HG03045 (cell line): ENCODE data around the gene AGK.

Experiments used
- ATAC-seq: cut with Tn5 transposase; IDR thresholded peaks from one replicate; pipeline ENCODE4 v1.9.1; 2021; ENCODE audit warnings: mild to moderate bottlenecking, moderate library complexity; ENCODE audit not compliant: unreplicated experiment

The AGK gene

DNA sequence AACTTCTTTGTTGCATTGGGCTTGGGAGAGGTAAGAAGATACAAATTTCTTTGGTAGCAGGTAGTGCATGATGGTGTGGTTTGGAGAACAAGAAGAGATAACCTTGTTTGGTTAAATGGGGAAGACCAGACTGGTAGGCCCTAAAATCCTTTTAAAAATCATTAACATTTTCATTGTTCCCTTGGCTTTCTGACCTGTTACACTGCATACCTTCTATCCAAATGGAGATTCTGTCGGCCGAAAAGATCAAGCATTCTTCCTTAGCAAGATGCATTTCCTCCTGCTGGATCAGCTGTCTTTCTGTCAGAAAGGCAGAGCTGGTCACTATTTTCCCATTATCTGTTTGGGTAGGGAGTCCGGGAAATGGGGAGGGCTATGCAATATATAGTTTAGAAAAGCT is 33.7 kb downstream of the AGK start:
- ATAC-seq = no peak

DNA sequence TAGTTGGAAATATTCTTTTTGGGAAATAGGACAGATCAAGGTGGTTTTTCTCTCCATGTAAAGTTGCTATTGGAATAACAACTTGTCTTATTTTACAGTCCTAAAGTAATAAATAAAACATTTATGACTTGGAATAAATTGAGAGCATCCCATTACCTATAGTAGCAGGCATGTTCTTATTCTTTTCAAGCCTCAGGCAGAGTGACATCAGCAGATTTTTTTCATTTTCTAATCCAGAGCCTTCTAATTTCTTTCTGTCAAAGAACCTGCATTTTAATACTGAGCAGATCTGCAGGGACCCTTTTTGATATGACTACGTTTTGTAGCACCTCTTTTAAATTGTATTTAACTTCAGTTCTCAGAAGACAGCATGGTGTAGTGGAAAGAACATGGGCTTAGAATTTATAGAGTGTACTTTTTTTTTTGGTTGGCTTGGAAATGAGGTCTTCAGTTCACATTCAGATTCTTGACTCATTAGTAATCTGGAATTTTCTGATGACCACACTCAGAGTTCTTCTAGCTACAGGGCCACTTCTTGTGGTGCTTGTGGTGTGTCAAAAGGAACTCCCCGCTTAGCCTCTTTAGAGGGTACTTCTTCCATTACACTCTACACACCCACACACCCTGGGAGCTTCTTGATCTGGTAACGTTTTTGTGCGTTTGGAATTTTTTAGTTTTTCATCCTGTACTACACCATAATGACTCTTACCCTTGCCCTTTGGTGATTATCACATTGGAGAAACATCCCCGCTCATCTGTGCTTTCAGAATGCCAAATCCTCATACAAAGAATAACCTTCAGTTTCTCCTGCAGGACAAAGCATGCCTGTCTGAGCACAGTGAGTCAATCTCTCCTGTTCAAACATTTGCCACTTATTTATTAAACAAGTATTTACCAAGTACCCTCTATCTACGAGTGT is 34.6 kb downstream of the AGK start:
- ATAC-seq = peak; percentile 96

DNA sequence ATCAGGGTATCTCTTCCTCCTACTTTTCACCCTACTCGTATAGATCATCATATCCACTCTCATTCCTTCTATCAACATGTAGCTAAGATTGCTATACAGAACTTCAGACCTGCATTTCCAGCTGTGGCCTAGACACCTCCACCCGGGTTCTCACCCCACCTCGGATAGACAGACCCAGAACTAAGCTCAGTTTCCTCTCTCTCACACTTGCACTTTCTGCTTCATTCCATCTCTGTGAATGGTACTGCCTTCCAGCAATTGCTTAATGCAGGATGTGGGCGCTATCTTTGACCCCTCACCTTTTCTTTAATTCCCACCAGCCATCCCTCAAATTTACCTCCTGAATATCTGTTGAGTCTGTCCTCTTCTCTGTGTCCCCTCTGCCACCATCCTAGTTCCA is 35.7 kb downstream of the AGK start:
- ATAC-seq = no peak

DNA sequence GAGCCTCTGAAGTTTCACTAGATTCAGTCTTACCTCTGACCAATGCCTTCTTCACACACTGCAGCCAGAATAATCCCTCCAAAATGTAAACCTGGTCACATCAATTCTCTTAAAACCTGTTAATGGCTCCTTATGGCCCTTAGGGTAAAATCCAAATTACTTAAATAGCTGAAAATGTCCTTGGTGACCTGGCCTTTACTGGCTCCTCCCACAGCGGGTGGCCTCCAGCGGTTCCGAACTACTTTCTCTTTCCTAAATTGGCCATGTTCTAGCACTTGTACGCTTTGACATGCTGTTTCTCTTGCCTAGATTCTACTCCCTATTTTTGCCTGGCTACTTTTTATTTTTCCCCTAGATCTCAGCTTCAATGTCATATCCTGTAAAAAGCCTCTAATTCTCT is 36.1 kb downstream of the AGK start:
- no peak for ATAC-seq

DNA sequence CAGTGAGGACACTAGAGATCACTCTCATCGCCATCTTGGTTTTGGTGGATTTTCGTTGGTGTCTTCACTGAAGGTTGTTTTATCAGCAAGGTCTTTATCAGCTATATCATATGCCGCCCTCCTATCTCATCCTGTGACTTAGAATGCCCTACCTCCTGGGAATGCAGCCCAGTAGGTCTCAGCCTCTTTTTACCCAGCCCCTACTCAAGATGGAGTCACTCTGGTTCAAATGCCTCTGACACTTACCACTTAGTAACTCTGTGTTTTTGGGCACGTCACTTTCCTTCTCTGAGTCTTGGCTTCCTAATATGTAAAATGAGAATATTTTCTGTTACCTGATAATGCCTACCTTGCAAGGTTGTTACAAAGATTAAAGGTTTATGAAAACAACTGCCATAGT is 37.7 kb downstream of the AGK start:
- ATAC-seq = no peak

DNA sequence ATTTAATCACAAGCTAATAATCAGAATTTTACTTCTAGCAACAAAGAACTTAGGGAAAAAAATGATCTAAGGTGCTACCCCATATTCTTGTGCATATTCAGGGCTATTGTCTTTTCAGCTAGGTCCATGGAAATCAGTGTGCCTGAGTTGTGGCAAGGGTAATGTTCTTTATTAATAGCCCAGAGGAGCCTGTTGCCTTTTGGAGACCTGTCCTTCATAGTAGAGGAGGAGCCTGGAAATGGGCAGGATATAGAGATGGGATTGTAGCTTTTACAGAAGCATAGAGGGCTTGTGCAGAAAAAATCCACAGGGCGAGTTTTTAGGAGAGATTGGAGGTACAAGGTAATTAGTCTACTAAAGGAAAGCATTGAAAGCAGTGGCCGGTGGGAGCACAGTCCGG is 38.9 kb downstream of the AGK start:
- ATAC-seq = no peak

DNA sequence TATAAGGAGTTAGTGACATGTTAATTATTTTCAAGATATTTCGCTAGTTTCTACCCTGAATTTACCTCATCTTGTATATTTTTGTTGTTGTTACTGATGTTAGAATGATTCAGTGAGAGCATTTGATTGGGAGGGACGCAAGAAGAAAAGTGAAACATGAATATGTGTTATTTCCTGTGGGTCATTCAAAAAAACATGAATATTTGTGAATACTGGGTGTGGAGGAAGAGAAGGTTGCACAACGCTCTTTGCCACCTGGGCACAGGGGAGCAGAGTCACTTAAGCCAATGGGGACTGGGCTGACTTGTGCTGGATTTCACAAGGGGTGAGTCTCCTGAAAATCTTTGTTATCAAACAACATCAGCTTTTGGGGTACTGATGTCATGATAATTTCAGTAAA is 39.5 kb downstream of the AGK start:
- ATAC-seq = no peak

DNA sequence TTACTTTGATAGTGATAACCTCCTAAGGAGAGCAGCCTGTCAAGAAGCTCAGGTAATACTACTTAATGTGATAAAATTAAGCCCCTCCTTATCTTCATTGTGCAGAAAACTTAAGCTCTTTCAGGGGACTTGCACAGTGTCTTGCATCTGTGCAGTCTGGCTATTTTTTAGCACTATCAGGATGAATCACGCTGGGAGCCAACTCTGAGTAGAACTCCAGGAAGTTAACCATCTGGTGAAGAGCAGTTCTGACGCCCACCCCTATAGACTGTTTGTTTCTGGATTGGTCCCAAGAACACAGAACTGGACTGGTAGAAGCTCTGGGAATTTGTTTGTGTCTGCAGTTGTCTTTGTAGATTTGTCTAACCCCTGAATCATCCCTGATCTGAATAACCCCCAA is 41.9 kb downstream of the AGK start:
- ATAC-seq = no peak

DNA sequence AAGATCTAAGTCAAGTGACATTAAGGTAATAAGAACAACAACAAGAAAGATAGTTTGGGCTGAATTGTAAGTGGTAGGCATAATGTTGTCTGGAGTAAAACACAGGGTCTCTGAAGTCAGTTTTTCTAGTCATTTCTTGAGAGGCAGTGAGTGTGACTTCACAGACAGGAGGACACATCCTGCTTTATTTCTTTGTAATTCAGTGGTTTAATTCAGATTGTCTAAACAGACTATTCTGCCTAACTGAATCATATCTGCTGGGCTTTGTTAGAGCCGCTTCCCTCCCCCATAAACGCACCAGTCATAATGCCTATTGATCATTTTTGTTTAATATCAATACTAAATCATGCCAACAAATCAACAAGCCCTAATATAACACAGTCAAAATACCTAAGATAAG is 46.8 kb downstream of the AGK start:
- no peak for ATAC-seq

DNA sequence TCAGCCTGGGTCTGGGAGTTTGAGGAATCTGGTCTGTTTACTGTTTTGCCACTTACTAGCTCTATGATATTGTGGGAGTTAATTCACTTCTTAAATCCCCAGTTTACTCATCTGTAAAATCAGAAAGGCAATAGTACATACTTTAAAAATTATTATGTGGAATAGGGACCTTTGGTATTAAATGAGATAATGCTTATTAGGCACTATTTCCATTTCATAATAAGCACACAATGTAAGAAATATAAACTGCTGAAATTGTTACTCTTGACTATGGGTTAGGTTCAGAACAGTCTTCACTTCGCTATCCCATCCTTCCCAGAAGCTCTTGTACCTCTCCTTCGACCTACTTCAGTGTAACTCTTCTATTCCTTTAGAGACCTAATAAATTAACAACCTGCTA is 47.2 kb downstream of the AGK start:
- ATAC-seq = no peak

DNA sequence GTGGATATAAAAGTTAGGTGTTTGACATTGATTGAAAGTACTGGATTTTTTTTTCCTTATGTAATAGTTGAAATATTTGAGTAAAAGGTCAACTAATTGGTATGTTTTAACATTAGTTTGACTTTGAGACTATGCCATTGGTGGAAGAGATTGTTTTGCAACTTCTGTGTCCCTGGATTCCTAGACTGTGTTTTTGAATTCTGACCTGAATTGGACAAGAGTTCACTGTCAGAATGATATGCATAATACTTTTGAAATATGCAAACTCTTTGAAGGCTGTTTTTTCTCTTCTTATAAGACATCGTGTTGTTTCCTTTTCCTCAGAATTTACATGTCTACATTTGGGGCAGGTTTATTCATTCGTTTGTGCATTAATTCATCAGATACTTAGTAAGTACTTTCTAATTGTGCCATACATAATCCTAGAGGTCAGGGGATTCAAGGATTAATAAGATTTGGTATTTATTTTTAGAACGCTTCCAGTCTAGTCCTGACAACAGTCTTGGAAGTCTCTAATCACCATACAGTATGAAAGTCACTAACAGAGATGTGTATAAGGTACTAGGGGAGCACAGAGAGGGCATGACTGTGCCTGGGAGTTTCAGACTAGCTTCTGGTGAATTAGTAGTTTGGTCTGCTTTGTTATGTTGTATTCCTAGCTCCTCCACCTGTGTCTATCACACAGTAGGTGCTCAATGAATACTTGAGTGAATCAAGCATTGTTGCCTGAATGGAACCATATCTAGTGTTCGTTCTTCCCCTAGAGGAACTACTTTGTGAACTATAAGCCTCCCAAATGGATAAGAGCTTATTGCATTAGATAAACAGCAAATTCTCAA is 49.2 kb downstream of the AGK start:
- no peak for ATAC-seq

DNA sequence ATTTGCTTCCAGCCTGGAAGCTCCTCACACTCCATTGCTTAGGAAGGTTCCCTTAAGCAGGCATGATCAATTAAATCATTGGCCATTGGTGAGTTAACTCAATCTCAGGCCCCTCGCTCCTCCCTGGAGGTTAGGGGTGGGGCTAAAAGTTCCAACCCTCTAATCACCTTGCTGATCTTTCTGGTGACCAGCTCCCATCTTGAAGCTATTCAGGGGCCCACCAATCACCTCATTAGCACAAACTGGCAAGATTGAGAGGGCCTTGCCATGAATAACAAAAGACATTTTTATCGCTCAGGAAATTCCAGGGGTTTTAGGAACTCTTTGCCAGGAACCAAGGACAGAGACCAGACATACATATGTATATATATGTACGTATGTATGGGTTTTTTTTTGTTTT is 58.4 kb downstream of the AGK start:
- no peak for ATAC-seq

DNA sequence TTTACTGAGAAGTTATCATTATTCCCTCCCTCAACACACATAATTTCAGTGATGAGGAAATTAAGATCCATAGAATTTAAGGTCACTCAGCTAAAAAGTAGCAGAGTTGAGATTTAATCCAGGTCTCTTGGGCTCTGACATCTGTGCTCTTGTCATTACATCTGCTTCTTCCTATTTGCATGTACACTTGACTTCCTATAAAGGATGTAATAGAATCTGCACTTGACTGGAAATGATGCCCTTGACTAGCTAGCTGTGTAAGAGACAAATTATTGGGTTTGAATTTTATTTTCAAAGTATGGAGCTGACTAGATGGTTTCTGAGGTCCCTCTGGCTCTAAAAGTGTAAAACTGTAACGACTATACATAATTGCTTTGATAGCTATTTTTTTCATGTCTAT is 59.5 kb downstream of the AGK start:
- ATAC-seq = no peak

DNA sequence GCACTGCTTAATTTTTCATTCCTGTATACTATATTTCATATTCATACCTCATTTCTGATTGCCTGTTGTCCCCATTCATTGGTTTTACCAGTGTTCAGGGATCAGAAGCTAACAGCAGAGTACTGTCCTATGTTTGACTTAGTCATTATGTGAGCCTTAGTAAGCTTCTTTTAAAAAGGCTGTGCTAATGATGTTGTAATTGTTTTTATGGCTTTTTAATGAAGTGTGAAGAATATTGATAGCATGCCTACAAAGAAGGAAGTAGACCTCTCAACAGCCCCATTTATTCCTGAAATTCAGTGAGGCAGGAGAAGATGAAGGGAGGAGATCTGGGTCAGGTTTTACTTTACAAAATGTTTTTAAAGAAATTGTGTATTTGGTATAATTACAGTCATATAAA is 61.7 kb downstream of the AGK start:
- ATAC-seq = no peak

DNA sequence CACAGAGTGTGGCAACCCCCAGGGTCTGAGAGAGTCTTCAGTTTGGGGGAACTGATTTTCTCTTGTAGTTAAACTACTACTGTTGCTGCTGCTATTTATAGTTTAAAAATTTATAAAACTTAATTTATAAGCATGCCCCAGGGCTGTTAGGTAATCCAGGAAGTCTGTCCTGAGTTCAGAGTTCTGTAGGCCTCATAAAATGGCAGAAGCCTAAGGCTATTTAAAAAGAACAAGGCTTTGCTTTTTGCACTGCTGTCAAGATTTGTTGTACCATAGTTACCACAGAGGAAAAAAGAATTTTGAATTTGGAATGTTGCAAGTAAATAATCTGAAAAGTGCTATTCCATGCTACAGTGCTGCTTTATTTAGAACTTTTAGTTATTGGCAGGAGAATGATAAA is 66.1 kb downstream of the AGK start:
- no peak for ATAC-seq

DNA sequence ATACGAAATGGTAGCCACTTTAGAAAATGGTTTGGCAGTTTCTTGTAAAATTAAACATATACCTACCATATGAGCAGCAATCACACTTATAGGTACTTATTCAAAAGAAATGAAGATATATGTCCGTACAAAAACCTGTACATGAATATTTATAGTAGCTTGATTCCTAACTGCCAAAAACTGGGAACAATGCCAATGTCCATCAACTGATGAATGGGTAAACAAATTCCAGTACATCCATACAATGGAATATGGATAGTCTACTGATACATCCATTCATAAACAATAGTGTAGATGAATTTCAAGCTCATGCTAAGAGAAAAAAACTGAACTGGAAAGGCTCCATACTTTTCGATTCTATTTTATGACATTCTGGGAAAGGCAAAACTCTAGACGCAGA is 68.5 kb downstream of the AGK start:
- ATAC-seq = no peak

DNA sequence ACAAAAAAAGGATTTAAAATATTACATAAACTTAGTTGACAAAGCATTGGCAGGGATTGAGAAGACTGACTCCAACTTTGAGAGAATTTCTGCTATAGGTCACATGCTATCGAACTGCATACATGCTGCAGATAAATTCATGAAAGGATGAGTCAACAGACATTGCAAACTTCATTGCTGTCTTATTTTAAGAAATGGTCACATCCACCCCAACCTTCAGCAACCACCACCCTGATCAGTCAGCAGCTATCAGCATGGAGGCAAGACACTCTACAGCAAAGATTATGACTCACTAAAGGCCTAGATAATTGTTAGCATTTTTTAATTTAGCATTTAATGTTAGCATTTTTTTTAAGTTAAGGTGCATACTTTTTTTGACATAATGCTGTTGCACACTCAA is 73.6 kb downstream of the AGK start:
- ATAC-seq = no peak

DNA sequence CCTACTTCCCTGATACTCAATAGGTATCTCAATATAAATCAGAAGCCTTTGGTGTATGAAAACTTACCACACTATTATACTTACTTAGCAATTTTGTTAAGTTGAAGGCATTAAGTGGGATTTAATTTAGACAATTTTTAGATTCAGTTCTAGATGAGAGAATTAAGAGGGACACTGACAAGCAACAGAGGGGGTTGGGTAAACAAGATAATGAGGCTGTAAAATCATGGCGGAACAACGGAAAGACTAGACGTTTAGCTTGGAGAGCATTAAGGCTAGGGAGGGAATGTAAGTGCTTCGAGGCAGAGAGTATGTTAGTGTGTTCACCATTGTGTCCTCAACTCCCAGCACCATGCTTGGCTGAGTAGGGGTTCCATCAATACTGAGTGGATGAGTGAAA is 79.4 kb downstream of the AGK start:
- no peak for ATAC-seq

DNA sequence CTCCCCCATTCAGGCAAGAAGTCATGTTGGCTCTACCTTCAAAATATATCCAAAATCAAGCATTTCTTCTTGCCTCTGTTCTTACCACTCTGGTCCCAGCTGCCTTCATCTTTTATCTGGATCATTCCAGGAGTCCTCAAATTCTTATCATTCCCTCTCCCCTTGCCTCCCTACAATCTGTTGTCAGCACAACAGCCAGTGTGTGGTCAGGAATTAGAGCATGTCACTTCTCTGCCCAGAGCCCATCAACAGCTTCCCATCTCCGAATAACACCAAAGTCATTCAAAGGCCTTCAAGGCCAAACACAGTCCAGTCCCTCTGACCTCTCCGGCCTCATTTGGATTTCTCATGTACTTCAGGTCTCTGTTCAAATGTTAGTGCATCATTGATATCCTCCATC is 80.3 kb downstream of the AGK start:
- ATAC-seq = no peak

DNA sequence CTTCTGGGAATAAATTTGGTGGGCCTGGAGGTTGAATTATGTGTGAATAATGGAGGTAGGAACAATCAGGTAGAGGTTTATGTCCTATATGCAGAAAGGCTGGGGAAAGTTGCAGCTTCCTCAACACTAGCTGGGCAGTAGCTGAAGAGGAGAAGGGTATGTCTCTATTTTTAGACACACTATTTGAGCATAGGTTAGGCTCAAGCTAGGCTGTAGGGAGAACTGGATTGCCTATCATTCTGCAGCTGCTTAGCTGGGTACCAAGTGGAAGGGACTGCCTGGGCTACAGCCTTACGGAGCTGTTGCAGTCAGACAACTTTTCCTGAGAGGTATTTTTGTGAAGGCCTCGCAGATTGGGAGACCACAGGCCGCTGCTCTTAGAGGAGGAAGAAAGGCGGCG is 82.9 kb downstream of the AGK start:
- ATAC-seq = no peak

DNA sequence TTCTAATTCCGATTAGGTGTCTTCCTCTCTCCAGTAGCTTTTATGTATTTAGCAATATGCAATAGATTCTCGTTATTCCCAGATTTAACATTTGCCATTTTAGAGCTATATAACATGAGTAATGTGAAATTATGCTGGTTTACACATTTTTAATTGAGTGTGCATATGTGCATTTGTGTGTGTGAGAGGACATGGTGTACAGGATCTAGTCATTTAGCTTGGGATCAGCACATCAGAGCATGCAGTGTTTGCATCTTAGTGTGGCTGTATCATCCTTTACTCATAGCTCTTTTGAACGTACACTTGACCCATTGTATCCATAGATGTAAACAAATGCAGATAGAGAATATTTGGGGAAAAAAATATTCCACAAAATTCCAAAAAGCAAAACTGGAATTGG is 84.8 kb downstream of the AGK start:
- ATAC-seq = no peak

DNA sequence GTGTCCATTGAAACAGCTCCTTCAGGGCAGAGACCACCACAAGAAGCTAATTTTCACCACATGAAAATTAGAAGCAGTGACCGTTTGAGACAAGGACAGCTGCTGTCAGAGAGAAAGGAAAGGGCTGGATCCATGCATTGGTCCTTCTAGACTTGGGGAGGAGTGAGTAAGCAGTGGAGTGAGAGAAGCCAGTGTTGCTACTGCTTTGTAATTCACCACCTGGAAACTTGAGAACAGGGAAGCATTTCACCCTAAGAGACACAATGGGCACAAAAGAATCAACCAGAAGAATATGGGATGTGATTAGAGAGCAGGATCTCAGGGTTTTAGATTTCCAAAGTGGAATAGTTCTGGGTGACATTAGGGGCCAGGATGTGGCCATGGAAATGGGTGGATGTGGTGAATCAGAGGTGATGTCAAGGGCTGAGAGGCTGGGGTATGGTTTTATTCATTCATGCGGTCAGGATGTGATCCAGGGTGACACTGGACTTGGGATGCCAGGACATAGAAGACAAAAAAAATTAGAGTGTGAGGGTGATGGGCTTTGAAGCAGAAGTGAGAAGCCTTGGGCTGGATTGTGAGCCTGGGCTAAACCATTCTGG is 89.1 kb downstream of the AGK start:
- ATAC-seq = no peak
